Endodermal cell (in vitro differentiated cells): ENCODE measurements around the gene HOPX. TPM values are rescaled to one million over a fixed set of nuclear protein-coding genes. Genes with fewer than 3 reads are reported as not detected.
A peak's percentile ranks its signal among the peaks of the same experiment; 100 is the strongest.

Experiments
- DNase-seq: peaks from one replicate; pipeline ENCODE4 v3.0.0-alpha.2; 2017
- H3K27ac ChIP-seq: 2 replicates; pipeline ENCODE4 v1.5.1; 2013; ENCODE audit warnings: mild to moderate bottlenecking, low read depth, low read length, moderate library complexity
- H3K27me3 ChIP-seq: 2 replicates; pipeline ENCODE4 v1.6.1; 2013; ENCODE audit warnings: mild to moderate bottlenecking, low read length, moderate library complexity; ENCODE audit not compliant: insufficient read depth, control insufficient read depth, poor library complexity, severe bottlenecking
- H3K36me3 ChIP-seq: 2 replicates; pipeline ENCODE4 v1.7.0; 2013; ENCODE audit warnings: mild to moderate bottlenecking, low read length, moderate library complexity; ENCODE audit not compliant: control insufficient read depth, insufficient read depth
- H3K4me1 ChIP-seq: one replicate; pipeline ENCODE4 v1.7.0; 2013; ENCODE audit warnings: low read length; ENCODE audit not compliant: control insufficient read depth, insufficient read depth
- H3K4me3 ChIP-seq: 2 replicates; pipeline ENCODE4 v1.5.1; 2013; ENCODE audit warnings: mild to moderate bottlenecking, low read length, moderate library complexity
- H3K9ac ChIP-seq: 2 replicates; pipeline ENCODE4 v1.6.1; 2013; ENCODE audit warnings: mild to moderate bottlenecking, low read length, moderate library complexity; ENCODE audit not compliant: poor library complexity, severe bottlenecking; ENCODE audit errors: extremely low read depth
- H3K9me3 ChIP-seq: 2 replicates; pipeline ENCODE4 v1.6.1; 2013; ENCODE audit warnings: mild to moderate bottlenecking, low read length, moderate library complexity; ENCODE audit not compliant: control insufficient read depth
- H3K27ac Mint-ChIP-seq: 2 replicates; pipeline ENCODE4 v1.8.0; 2020; ENCODE audit warnings: mixed read lengths
- H3K27me3 Mint-ChIP-seq: 2 replicates; pipeline ENCODE4 v1.8.0; 2021; ENCODE audit warnings: mild to moderate bottlenecking, mixed read lengths; ENCODE audit not compliant: insufficient read depth
- H3K36me3 Mint-ChIP-seq: 2 replicates; pipeline ENCODE4 v1.8.0; 2020; ENCODE audit warnings: low read depth, mixed read lengths
- H3K4me1 Mint-ChIP-seq: 2 replicates; pipeline ENCODE4 v1.8.0; 2020; ENCODE audit warnings: mixed read lengths
- H3K4me3 Mint-ChIP-seq: 2 replicates; pipeline ENCODE4 v1.8.0; 2020; ENCODE audit warnings: mild to moderate bottlenecking, moderate library complexity, mixed read lengths
- H3K9me3 Mint-ChIP-seq: 2 replicates; pipeline ENCODE4 v1.8.0; 2020; ENCODE audit warnings: mild to moderate bottlenecking, mixed read lengths
- CTCF ChIP-seq: fragments of 200-600 bp; sonication (generic); conservative IDR thresholded peaks from 2 replicates; pipeline ENCODE4 v1.5.0; 2021; ENCODE audit warnings: antibody characterized with exemption, mild to moderate bottlenecking
- WGBS, 2 experiments: methylation state at CpG; one replicate each; pipeline versions ENCODE4 v1.1.5 to v1.1.7; 2013; ENCODE audit warnings: missing lambda C conversion rate in 2 of 2, mixed read lengths in 1 of 2; ENCODE audit not compliant: insufficient coverage in 1 of 2, insufficient read length in 1 of 2; 5-methylcytosine and 5-hydroxymethylcytosine counted together
- total RNA-seq, 2 donors: library from RNA; stranded (reverse); fragmentation: NEBNext Ultra II Directional in 1 of 2; extraction: Animal tissue kit (Norgen Biotek cat#: 25700) in 1 of 2; gene quantifications; 2 replicates in 1 of 2; 3 replicates in 1 of 2; pipeline ENCODE4 v1.2.1, GENCODE V29; 2021

HOPX gene
- total RNA-seq, 2 donors from 2014 or later, result not detected

DNA sequence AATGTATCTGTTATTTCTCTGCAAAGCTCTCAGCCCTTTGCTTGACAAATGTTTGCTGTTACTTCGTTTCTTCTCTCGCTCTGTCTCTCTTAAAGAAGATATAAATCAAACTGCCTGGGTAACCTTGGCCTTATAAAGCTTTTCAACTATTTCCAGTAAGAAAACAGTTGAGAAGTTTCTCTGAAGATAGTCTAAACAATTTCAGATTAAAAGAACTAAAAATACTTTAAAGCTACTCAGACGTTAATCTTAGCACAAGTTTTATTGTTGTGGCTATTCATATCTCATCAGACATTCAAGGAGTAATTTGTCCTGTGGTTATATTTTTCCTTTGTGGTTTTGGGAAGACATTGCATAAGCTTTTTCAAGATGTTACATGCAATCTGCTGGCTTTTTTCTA is 22.6 kb downstream of the HOPX start:
- Mint-ChIP-seq H3K4me1 (peaks cover 6% of the 10 kb centered on the region), H3K4me3 (no peak overlapping the region), H3K36me3 (no peaks in the 10 kb centered on the region), H3K9me3 (no peaks in the 10 kb centered on the region), H3K27me3 (peaks cover 73% of the 10 kb centered on the region), H3K27ac (no peak overlapping the region)
- 96 to 100% methylated on average over 1 to 3 of the region's 3 CpGs for WGBS, 2 experiments
- no peak overlapping the region for H3K27ac ChIP-seq
- no peak for DNase-seq
- H3K9ac ChIP-seq, result no peak overlapping the region
- peaks cover 58% of the 10 kb centered on the region for H3K27me3 ChIP-seq
- H3K4me1 ChIP-seq, result no peaks in the 10 kb centered on the region
- H3K9me3 ChIP-seq, result no peaks in the 10 kb centered on the region
- H3K4me3 ChIP-seq, result no peak overlapping the region
- TF ChIP-seq CTCF, result no peak
- no peaks in the 10 kb centered on the region for H3K36me3 ChIP-seq

DNA sequence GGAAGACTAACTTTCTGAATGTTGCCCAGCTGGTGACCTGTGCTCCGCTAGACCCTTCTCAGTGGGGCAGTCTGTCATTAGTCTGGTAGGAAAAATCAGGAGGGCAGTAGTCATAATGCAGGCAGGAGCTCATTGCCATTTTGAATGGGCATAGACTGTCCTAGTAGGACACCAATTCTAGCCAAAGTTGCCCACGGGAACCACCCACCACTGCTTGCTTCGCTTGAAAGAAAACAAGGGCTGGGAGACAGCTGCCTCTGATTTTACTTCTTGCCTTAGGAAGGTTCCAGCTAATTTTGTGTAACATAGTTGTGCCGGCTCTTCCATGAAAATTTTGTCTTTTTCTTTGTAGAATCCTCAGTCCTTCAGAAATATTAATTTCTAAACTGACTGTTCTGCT is 23.3 kb downstream of the HOPX start:
- DNase-seq, result no peak
- H3K27me3 Mint-ChIP-seq, result peaks cover 71% of the 10 kb centered on the region
- Histone ChIP-seq H3K9me3 (no peaks in the 10 kb centered on the region), H3K4me3 (no peak overlapping the region), H3K4me1 (no peaks in the 10 kb centered on the region), H3K27ac (no peak overlapping the region), H3K36me3 (no peaks in the 10 kb centered on the region), H3K27me3 (peaks cover 62% of the 10 kb centered on the region), H3K9ac (no peak overlapping the region)
- H3K27ac Mint-ChIP-seq, result no peak overlapping the region
- H3K36me3 Mint-ChIP-seq, result no peaks in the 10 kb centered on the region
- 83 to 89% methylated on average over 4 of the region's 4 CpGs for WGBS, 2 experiments
- no peaks in the 10 kb centered on the region for H3K9me3 Mint-ChIP-seq
- H3K4me1 Mint-ChIP-seq, result peaks cover 6% of the 10 kb centered on the region
- TF ChIP-seq CTCF, result no peak
- no peak overlapping the region for H3K4me3 Mint-ChIP-seq

DNA sequence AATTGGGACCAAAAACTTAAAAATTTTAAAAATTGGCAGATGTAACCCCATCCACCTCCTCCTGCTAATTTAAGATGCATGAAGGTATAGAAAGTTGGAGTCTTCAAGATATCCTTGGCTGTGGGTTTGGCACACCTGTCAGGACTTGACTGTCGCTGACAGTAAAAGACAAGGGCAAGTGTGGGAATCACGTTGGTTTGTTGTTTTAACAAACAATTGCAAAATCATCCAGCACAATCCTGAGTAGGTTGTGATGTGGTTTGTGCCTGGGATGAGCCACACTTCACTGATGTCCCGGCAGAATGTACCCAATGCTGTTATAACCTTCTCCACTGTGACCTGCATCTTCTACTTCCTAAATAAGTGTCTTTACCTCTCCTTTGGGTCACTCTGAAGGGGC is 24.0 kb downstream of the HOPX start:
- Histone ChIP-seq H3K4me1 (no peaks in the 10 kb centered on the region), H3K36me3 (no peaks in the 10 kb centered on the region), H3K27me3 (peaks cover 67% of the 10 kb centered on the region), H3K9ac (no peak overlapping the region), H3K9me3 (no peaks in the 10 kb centered on the region), H3K27ac (no peak overlapping the region), H3K4me3 (no peak overlapping the region)
- H3K4me1 Mint-ChIP-seq, result peaks cover 6% of the 10 kb centered on the region
- DNase-seq, result no peak
- WGBS, 2 experiments, result 81 to 83% methylated on average over 2 to 3 of the region's 3 CpGs
- H3K4me3 Mint-ChIP-seq, result peak overlapping the region; percentile 76
- no peak overlapping the region for H3K27ac Mint-ChIP-seq
- H3K36me3 Mint-ChIP-seq, result no peaks in the 10 kb centered on the region
- no peaks in the 10 kb centered on the region for H3K9me3 Mint-ChIP-seq
- H3K27me3 Mint-ChIP-seq, result peaks cover 76% of the 10 kb centered on the region
- TF ChIP-seq CTCF, result no peak
